ENCODE data around the gene NEU2. TPM values are rescaled to one million over a fixed set of nuclear protein-coding genes. Genes with fewer than 3 reads are reported as not detected.

Gene NEU2
- total RNA-seq, 1 experiment from 2014 or later = not detected

GRCh38 chr2:233044974-233045605 is 12.6 kb downstream of the NEU2 start:
- WGBS (ENCODE audit: extremely low coverage, insufficient read length, low lambda C conversion rate) = no CpG with 5 or more reads among the region's 9 CpGs
- Histone ChIP-seq H4K8ac (replicated peaks; ENCODE audit: insufficient read length, low read depth, low read length) (no peak overlapping the region), H3K23ac (ENCODE audit: insufficient read length, low read depth, low read length) (no peak overlapping the region), H4K5ac (ENCODE audit: insufficient read length, low read depth, low read length) (no peak overlapping the region), H3K9me3 (ENCODE audit: control insufficient read depth, low read depth, low read length) (no peaks in the 10 kb centered on the region), H2AK5ac (ENCODE audit: insufficient read length, low read length) (no peak overlapping the region), H2BK12ac (ENCODE audit: insufficient read length, low read depth, low read length) (no peak overlapping the region), H3K79me2 (ENCODE audit: insufficient read depth, low read length) (0 out of 2 replicates have a peak, but pooled peaks cover 1% of the 10 kb centered on the region), H3K79me1 (ENCODE audit: insufficient read depth, low read depth, low read length, poor library complexity, severe bottlenecking) (no peaks in the 10 kb centered on the region), H2BK120ac (ENCODE audit: low read depth, low read length, poor library complexity, severe bottlenecking) (no peak overlapping the region), H3K4ac (ENCODE audit: low read depth, low read length) (no peak overlapping the region), H3K27ac (ENCODE audit: insufficient read length, low read depth, low read length) (no peak overlapping the region), H4K20me1 (ENCODE audit: control insufficient read depth, insufficient read depth, insufficient read length) (no peaks in the 10 kb centered on the region), H3K4me1 (ENCODE audit: insufficient read depth, low read length) (peaks cover 4% of the 10 kb centered on the region; the same call in 1 of the 2 replicates), H3K14ac (ENCODE audit: insufficient read depth, low read length) (no peak overlapping the region), H3K9ac (ENCODE audit: extremely low read depth, insufficient read length, low read length) (no peak overlapping the region), H2BK20ac (ENCODE audit: low read depth, low read length, poor library complexity, severe bottlenecking) (no peak overlapping the region), H3K23me2 (ENCODE audit: insufficient read length, low read depth, low read length, poor library complexity, severe bottlenecking) (no peaks in the 10 kb centered on the region), H2BK5ac (ENCODE audit: insufficient read length, low read length) (no peak overlapping the region), H3K4me2 (ENCODE audit: insufficient read depth, insufficient read length, low read length) (no peak overlapping the region), H3T11ph (ENCODE audit: low read length) (no peak overlapping the region), H2BK15ac (ENCODE audit: low read depth, low read length) (no peak overlapping the region), H3K18ac (ENCODE audit: insufficient read length, low read depth, low read length) (no peak overlapping the region), H4K91ac (ENCODE audit: insufficient read length, low read depth, low read length) (no peak overlapping the region), H3K56ac (ENCODE audit: insufficient read length, low read depth, low read length) (no peak overlapping the region), H3K27me3 (ENCODE audit: insufficient read depth, low read length) (no peaks in the 10 kb centered on the region; the same call in 1 of the 2 replicates), H2AFZ (ENCODE audit: low read length) (no peak overlapping the region)
- Mint-ChIP-seq H3K27ac (no peak overlapping the region), H3K36me3 (ENCODE audit: insufficient read depth in 1 of 3, low read depth in 3 of 3) (no peaks in the 10 kb centered on the region; a peak in 1 of 7 replicates), H3K27me3 (ENCODE audit: low read depth) (peaks cover 25% of the 10 kb centered on the region), H3K4me1 (peaks cover 23 to 24% of the 10 kb centered on the region in 2 experiments), H3K9me3 (no peaks in the 10 kb centered on the region), H3K4me3 (no peak overlapping the region)
- TF ChIP-seq, protein P1, sequence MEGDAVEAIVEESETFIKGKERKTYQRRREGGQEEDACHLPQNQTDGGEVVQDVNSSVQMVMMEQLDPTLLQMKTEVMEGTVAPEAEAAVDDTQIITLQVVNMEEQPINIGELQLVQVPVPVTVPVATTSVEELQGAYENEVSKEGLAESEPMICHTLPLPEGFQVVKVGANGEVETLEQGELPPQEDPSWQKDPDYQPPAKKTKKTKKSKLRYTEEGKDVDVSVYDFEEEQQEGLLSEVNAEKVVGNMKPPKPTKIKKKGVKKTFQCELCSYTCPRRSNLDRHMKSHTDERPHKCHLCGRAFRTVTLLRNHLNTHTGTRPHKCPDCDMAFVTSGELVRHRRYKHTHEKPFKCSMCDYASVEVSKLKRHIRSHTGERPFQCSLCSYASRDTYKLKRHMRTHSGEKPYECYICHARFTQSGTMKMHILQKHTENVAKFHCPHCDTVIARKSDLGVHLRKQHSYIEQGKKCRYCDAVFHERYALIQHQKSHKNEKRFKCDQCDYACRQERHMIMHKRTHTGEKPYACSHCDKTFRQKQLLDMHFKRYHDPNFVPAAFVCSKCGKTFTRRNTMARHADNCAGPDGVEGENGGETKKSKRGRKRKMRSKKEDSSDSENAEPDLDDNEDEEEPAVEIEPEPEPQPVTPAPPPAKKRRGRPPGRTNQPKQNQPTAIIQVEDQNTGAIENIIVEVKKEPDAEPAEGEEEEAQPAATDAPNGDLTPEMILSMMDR (conservative IDR thresholded peaks at IDR 0.05) = no peak
- no peak for DNase-seq

Data from H9 (cell line).